K562 (cell line): Measurements from ENCODE around the gene WDR31. TPM values are rescaled to one million over a fixed set of nuclear protein-coding genes. Genes with fewer than 3 reads are reported as not detected.

Source experiments
- FOXO4 ChIP-seq: fragments of 450-650 bp; formaldehyde crosslinking; IDR thresholded peaks from 2 replicates; pipeline ENCODE4 v1.4.0; 2020; ENCODE audit warnings: mild to moderate bottlenecking, moderate library complexity
- MGA ChIP-seq: fragments of 450-650 bp; IDR thresholded peaks from 2 replicates; pipeline ENCODE4 v1.6.1; 2016; ENCODE audit warnings: mild to moderate bottlenecking, moderate library complexity
- RFX7 ChIP-seq: fragments of 250-450 bp; sonication (Bioruptor Pico); IDR thresholded peaks from 2 replicates; pipeline ENCODE4 v1.5.1; 2021; ENCODE audit warnings: mild to moderate bottlenecking
- YY1 ChIP-seq, 3 experiments: IDR thresholded peaks; 2 replicates each; pipeline ENCODE4 v1.6.1; 2011; ENCODE audit warnings: low read length in 2 of 3, mild to moderate bottlenecking in 2 of 3, moderate library complexity in 2 of 3, borderline replicate concordance in 1 of 3, control low read depth in 1 of 3, low read depth in 1 of 3; ENCODE audit not compliant: insufficient read depth in 3 of 3, insufficient replicate concordance in 2 of 3, control insufficient read depth in 1 of 3, insufficient read length in 1 of 3; ENCODE audit errors: extremely low read depth in 1 of 3
- ZFPM2 ChIP-seq: fragments of 250-450 bp; sonication (Bioruptor Pico); IDR thresholded peaks from 2 replicates; pipeline ENCODE4 v1.5.1; 2022; ENCODE audit warnings: mild to moderate bottlenecking
- ZNF282 ChIP-seq: sonication (generic); formaldehyde crosslinking; IDR thresholded peaks from 2 replicates; pipeline ENCODE4 v1.8.1; 2023; ENCODE audit warnings: missing genetic modification reagents
- ZNF785 ChIP-seq: fragments of 250-450 bp; sonication (Bioruptor Pico); IDR thresholded peaks from 2 replicates; pipeline ENCODE4 v1.4.0; 2020; ENCODE audit warnings: mild to moderate bottlenecking
- polyA plus RNA-seq, 8 experiments: library from polyadenylated mRNA; depleted of rRNA in 4 of 8; stranded (reverse) in 5 of 8; unstranded in 3 of 8; fragments of >200 nt; fragmentation: Nextera tagmentation in 2 of 8; fragmentation: Illumina TruSeq in 1 of 8; extraction: Ambion mirVana in 2 of 8; extraction: Trizol in 1 of 8; gene quantifications; 2 replicates each; pipeline versions ENCODE4 v1.2.1 to v1.2.3, GENCODE V29; 2011 to 2014; ENCODE audit warnings: inconsistent platforms in 1 of 8, missing spikeins in 1 of 8
- total RNA-seq, 7 experiments: library from RNA; depleted of rRNA in 6 of 7; stranded (reverse); fragments of >200 nt in 6 of 7; fragmentation: Illumina TruSeq in 2 of 7; extraction: Trizol in 2 of 7; gene quantifications; 2 replicates each; pipeline versions ENCODE4 v1.2.1 to v1.2.3, GENCODE V29; 2011 to 2021; ENCODE audit warnings: low replicate concordance in 1 of 7
- TF ChIP-seq, protein P1 (sequence below): fragments of 450-650 bp; IDR thresholded peaks from 2 replicates; pipeline ENCODE4 v1.6.1; 2017; ENCODE audit warnings: antibody characterized with exemption, mild to moderate bottlenecking

The WDR31 gene
- total and polyA plus RNA-seq, 9 of the 15 experiments (the other 6 are each of a cell fraction or from before 2014, with no cell fraction given) = 0.35 to 1.8 (median 0.95) TPM

DNA sequence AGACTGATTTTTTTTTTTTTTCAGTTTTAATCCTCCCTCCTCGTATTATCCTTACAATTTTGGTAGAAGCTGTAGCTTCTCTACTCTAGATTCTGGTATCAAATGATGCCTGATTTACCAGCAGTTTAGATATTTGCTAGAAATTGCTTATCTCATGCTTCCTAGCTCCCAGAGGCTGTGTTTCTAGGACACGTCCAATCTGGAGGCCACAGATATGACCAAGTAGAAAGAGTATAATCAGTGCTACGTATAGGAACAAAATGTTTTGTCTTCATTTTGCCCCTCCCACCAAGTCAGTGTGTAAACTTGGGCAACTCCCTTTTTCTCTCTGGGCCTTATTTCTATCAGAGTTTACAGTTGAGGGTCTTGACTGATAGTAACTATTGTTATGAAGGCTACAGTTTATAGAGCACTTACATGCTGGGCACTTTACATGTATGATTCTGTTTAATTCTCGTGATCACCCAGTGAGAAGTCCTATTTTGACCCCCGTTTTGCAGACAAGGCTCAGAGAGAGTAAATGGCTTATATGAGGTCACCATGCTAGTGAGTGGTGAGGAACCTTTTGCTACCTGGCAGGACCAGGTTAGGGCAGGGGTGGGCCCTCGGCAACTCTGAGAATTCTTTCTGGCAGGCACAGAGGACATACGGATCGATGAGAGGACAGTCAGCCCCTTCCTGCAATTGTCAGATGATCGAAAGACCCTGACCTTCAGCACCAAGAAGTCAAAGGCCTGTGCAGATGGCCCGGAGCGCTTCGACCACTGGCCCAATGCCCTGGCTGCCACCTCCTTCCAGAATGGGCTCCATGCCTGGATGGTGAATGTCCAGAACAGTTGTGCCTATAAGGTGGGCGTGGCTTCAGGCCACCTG is 29.1 kb upstream of the WDR31 start (continued):
- TF ChIP-seq FOXO4 (CRISPR knock-in tag) (no peak), YY1 (IDR thresholded peaks at IDR 0.05; ENCODE audit: borderline replicate concordance in 1 of 3, control insufficient read depth in 1 of 3, extremely low read depth in 1 of 3, insufficient read depth in 3 of 3, insufficient read length in 1 of 3, insufficient replicate concordance in 2 of 3, low read depth in 1 of 3, low read length in 2 of 3) (no peak), ZNF282 (CRISPR knock-in tag) (no peak), MGA (no peak), ZFPM2 (CRISPR knock-in tag) (no peak), ZNF785 (CRISPR knock-in tag) (no peak), RFX7 (CRISPR knock-in tag) (no peak)
- TF ChIP-seq, protein P1, sequence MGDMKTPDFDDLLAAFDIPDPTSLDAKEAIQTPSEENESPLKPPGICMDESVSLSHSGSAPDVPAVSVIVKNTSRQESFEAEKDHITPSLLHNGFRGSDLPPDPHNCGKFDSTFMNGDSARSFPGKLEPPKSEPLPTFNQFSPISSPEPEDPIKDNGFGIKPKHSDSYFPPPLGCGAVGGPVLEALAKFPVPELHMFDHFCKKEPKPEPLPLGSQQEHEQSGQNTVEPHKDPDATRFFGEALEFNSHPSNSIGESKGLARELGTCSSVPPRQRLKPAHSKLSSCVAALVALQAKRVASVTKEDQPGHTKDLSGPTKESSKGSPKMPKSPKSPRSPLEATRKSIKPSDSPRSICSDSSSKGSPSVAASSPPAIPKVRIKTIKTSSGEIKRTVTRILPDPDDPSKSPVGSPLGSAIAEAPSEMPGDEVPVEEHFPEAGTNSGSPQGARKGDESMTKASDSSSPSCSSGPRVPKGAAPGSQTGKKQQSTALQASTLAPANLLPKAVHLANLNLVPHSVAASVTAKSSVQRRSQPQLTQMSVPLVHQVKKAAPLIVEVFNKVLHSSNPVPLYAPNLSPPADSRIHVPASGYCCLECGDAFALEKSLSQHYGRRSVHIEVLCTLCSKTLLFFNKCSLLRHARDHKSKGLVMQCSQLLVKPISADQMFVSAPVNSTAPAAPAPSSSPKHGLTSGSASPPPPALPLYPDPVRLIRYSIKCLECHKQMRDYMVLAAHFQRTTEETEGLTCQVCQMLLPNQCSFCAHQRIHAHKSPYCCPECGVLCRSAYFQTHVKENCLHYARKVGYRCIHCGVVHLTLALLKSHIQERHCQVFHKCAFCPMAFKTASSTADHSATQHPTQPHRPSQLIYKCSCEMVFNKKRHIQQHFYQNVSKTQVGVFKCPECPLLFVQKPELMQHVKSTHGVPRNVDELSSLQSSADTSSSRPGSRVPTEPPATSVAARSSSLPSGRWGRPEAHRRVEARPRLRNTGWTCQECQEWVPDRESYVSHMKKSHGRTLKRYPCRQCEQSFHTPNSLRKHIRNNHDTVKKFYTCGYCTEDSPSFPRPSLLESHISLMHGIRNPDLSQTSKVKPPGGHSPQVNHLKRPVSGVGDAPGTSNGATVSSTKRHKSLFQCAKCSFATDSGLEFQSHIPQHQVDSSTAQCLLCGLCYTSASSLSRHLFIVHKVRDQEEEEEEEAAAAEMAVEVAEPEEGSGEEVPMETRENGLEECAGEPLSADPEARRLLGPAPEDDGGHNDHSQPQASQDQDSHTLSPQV = no peak
